ENCODE results near the gene PGAP2.
"Not testable (repeated sequence)": the region's sequence is repeated elsewhere in the genome, so short reads cannot be mapped to it uniquely, and the experiment has no call there.

The PGAP2 gene

DNA sequence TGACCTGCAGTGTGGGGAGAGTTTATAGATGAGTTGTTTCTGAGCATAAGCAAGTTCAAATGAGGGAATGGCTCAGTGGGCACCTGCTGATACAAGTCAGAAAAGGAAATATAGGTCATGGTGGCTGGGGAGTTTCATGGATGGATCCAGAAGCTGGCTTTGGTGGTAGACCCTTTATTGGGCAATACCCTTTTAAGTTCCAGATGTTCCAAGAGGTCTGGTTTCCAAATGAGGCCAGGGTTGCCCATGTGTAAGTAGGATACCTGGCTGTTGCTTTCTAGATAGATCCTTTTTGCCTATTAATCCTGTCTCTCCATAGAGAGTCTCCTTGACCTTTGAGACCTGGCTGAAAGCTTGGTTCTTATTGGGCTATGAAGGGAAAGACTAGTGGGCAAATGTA, 49.3 kb downstream of the PGAP2 start:
- no peak for DNase-seq

DNA sequence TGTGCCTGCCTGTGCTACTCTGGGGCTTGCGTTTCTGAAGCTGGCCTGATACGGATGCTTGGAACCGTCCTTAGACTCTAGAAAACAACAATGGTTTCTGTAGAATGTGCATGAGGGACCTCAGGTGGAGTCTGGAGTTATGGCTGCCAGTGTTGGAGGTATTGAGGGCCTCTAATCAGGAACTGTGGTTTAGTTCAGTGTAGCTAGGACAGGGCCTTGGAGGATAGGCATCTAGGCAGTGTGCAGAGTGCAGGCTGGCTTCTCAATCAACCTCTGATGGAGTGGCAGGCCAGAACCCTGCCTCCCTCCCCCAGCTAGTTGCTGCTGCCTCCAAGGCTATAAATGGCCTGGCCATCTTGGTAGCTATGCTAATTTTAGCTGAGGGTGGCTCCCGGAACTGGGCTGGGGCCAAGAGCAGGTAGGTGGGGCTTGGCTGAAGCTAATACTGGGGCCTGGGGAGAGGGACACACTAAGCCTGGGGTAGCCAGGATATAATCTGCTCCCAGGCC, 51.1 kb downstream of the PGAP2 start:
- DNase-seq = no peak

DNA sequence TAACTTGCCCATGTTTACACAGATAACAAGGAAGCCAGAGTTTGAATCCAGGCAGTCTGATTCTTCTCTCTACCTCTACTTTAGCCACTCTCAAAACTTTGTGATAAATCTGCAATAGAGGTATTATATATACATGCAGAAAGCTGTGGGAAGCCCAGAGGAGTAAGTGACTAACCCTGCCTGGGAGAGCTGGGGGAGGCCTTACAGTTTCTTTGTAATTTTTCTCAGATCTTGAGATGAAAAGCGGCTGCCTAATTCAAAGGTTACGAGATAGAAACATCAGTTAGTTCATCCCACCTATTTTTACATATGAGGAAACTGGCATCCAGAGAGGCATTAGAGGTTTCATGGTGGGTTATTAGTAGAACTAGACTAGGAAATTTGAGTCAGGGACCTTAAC, 52.0 kb downstream of the PGAP2 start:
- no peak for DNase-seq

DNA sequence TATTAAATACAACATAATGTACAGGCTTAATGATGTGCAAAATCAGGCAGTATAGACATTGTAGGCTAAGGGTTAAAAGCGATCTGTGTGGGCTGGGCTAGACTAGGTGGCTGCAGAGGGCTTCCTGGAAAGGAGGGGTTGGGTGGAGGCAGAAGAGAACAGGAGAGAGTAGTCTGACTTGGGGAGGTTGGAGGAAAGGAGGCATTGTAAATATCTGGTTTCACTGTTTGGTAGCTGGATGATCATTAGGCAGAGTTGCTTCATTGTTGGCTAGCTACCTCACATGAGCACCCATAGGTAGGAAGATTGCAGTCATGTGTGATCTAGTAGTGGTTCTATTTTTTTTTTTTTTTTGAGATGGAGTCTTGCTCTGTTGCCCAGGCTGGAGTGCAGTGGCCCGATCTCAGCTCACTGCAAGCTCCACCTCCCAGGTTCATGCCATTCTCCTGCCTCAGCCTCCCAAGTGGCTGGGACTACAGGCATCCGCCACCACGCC, 52.6 kb downstream of the PGAP2 start:
- not testable (repeated sequence) for DNase-seq

DNA sequence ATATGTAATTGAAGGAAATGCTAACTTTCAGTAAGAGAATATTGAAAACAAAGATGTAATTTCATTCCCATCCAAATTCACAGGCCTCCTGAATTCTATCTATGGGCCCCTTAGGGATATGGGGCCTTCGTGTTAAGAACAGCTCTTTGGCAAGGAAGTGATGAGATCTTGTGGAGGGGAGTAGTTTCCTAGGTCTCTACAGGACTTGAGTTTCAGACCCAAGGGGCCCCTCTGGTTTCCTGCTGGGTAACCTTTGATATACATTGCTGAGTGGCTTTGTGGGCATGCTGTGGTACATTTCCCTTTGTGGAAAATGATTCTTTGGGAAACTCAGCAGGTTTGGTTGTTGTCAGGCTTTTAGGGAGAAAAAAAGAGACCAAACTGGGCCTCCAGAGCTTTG, 53.3 kb downstream of the PGAP2 start:
- no peak for DNase-seq

DNA sequence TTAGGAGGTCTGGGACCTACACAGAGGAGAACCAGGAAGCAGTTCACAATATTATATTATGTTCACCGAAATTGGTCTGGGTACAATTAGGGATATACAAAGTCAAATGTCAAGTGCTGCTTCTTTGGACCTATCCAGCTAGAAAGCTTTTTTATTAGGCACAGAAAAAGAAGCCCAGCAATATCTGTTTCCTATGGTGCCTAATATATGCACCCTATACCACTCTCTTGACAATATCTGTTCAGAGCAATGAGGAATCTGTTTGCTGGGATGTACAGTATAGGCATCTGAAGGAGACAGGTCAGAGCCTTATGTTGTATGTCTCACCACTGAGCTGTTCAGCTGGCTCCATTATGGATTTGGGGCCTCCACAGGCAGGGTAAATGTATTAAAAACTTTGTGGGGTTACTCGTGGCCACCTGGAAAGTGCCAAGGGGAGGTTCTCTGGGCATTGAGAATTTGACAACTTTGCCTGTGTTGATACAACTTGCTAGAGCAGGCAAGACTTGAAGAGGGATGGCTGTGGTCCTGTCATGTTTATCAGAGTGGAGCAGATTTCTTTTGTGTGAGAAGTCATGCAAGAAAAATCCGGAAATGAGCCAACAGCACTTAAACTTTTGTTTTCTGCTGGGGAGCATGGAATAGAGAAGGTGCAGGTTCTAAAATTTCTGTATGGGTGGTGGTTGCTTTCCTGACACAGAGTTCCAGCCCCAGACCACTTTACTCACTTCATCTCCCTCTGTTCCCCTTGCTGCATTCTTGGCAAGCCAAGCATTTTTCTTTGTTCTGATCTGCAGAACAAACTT, 57.2 kb downstream of the PGAP2 start:
- DNase-seq = no peak

DNA sequence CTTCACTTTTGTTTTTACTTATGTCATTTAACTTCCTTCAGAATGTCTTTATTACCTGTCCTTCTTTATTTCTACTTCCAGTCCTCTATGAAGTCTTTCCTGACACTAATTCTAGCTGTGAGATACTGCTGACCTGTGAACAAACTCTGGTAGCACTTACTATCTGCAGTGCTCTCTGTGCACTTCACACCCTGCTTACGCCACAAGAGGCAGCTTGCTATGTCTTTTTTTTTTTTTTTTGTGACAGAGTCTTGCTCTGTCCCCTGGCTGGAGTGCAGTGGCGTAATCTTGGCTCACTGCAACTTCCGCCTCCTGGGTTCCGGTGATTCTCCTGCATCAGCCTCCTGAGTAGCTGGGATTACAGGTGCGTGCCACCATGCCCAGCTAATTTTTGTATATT, 57.8 kb downstream of the PGAP2 start:
- no peak for DNase-seq

DNA sequence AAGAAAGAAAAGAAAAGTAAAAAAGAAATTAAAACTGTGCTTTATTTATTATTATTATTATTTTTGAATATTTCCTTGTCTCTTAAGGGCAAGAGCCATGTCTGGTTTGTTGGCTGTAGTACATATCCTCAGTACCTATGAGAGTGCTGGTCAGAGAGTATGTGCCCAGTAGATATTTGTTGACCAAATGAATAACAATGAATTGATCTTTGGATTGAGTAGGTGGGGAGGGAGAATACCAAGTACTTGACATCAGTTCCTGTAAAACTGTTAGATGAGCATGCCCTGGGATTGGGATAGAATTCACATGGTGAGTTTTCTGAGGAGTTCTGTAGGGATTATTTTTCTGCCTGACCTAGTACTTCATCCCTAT, 58.5 kb downstream of the PGAP2 start:
- no peak for DNase-seq

DNA sequence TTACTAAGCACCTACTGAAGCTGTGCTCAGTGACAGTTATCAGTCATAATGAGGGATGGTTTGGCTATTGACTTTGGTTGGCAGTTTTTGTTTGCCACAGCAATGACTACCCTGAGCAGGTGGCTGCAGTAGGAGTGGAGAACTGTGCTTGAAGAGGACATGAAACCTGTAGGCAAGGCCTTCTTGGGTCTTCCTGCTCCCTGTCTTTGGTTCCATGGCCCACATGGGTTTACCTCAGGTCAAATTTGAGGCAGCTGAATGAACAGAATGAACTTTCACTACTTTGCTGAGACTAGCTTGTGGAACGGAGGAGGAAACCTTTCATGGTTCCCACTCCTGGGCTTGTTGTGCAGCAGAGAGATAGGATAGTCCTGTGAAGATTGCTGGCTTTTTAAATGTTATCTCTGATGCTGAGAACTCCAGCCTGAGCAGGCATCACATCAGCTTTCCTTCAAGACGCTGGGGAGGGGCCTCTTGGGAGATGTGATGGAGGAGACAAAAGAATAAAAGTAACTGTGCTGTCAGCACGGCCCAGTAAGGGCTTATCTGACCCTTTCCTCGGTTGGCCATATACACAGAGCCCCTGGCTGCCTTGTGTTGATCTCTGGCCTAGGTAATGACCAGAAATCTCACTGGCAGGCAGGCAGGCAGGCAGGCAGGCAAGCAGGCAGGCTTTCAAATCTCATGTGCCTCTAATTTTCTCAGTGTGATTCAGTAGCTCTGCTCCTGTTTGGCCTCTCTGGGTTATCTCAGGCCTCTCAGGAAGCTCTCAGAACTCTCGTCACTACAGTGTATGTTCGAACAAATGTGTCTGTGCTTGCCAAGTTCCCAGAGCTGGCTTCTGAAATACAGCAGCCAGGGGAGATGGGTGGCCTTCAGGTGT, 59.1 kb downstream of the PGAP2 start:
- DNase-seq = no peak

DNA sequence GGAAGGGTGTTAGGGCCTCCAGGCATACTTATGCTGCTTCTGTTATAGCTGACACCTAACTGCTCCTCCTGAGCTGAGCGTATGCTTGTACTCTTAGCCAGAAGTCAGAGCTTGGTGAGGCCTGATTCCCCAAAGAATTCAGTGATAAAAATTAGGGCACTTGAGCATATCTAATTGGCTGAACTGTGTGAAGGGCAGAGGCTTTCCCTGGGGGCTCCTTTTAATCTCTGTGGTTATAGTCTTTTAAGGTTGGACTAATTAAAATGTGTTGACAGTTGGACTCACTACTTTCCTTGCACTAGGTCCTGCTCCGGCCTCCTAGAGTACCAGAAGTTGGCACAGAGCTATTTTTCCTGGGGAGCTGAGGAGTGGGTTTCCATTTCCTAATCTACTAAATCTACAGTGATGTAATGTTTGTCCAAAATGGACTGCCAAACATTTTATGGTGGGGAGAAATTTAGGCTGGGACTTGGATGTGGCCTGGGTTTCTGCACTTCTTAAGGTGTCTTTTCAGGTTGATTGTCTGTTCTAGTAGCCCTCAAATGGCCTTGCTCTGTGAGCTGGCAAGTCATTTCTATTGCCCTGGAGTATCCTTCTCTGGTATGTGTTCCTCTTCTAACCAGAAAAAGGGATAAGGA, 65.5 kb downstream of the PGAP2 start:
- no peak for DNase-seq
